GM12878 (cell line): Measurements from ENCODE around the gene PCID2. TPM values are rescaled to one million over a fixed set of nuclear protein-coding genes. Genes with fewer than 3 reads are reported as not detected.

Source experiments
- BACH1 ChIP-seq: fragments of 450-650 bp; IDR thresholded peaks from 2 replicates; pipeline ENCODE4 v1.6.1; 2017; ENCODE audit warnings: mild to moderate bottlenecking, borderline replicate concordance
- BHLHE40 ChIP-seq, 2 experiments: fragments of 450-650 bp in 1 of 2; IDR thresholded peaks; 2 replicates each; pipeline ENCODE4 v1.6.1; 2011 to 2017; ENCODE audit warnings: low read depth in 2 of 2, borderline replicate concordance in 1 of 2, improper control_type of control experiment in 1 of 2, low read length in 1 of 2, mild to moderate bottlenecking in 1 of 2
- EGR1 ChIP-seq, 2 experiments: IDR thresholded peaks; 1 replicate in 1 of 2; 2 replicates in 1 of 2; pipeline ENCODE4 v1.6.1; 2011 to 2012; ENCODE audit warnings: low read depth in 2 of 2, low read length in 2 of 2, borderline replicate concordance in 1 of 2, mild to moderate bottlenecking in 1 of 2, moderate library complexity in 1 of 2
- LARP7 ChIP-seq: fragments of 450-650 bp; IDR thresholded peaks from 2 replicates; pipeline ENCODE4 v1.6.1; 2017; ENCODE audit warnings: mild to moderate bottlenecking
- NKRF ChIP-seq: fragments of 450-650 bp; conservative IDR thresholded peaks from 2 replicates; pipeline ENCODE4 v1.6.1; 2017; ENCODE audit warnings: mild to moderate bottlenecking, moderate library complexity
- NR2C1 ChIP-seq: fragments of 450-650 bp; IDR thresholded peaks from 2 replicates; pipeline ENCODE4 v1.6.1; 2017; ENCODE audit warnings: antibody characterized with exemption, mild to moderate bottlenecking, moderate library complexity
- NR2F1 ChIP-seq: fragments of 450-650 bp; conservative IDR thresholded peaks from 2 replicates; pipeline ENCODE4 v1.6.1; 2017; ENCODE audit warnings: mild to moderate bottlenecking
- POLR2A ChIP-seq: IDR thresholded peaks from 2 replicates; pipeline ENCODE4 v1.6.1; 2011; ENCODE audit warnings: low read depth, mild to moderate bottlenecking, low read length
- RAD51 ChIP-seq: fragments of 450-650 bp; IDR thresholded peaks from 2 replicates; pipeline ENCODE4 v1.6.1; 2016; ENCODE audit warnings: moderate library complexity, mild to moderate bottlenecking, inconsistent platforms
- RELA ChIP-seq: fragments of 450-650 bp; IDR thresholded peaks from 2 replicates; pipeline ENCODE4 v1.8.0; 2014; ENCODE audit warnings: borderline replicate concordance; ENCODE audit not compliant: partially characterized antibody
- TCF12 ChIP-seq: IDR thresholded peaks from 2 replicates; pipeline ENCODE4 v1.6.1; 2011; ENCODE audit warnings: low read depth, mild to moderate bottlenecking, low read length
- TCF7 ChIP-seq: IDR thresholded peaks from 2 replicates; pipeline ENCODE4 v1.6.1; 2014; ENCODE audit warnings: antibody characterized with exemption, borderline replicate concordance
- USF2 ChIP-seq: IDR thresholded peaks from 2 replicates; pipeline ENCODE4 v1.6.1; 2011; ENCODE audit warnings: low read depth, low read length, improper control_type of control experiment, borderline replicate concordance
- polyA plus RNA-seq, 11 experiments: library from polyadenylated mRNA; depleted of rRNA in 4 of 11; unstranded in 6 of 11; stranded (reverse) in 5 of 11; fragments of >200 nt; fragmentation: Nextera tagmentation in 4 of 11; fragmentation: Illumina TruSeq in 1 of 11; extraction: Ambion mirVana in 4 of 11; extraction: Trizol in 1 of 11; gene quantifications; 1 replicate in 1 of 11; 2 replicates in 10 of 11; pipeline versions ENCODE4 v1.2.1 to v1.2.3, GENCODE V29; 2011 to 2016; ENCODE audit warnings: inconsistent platforms in 2 of 11, missing spikeins in 2 of 11, low read depth in 1 of 11
- total RNA-seq, 4 experiments: library from RNA; depleted of rRNA in 3 of 4; stranded (reverse); fragments of >200 nt in 3 of 4; fragmentation: Illumina TruSeq in 1 of 4; extraction: Trizol in 1 of 4; gene quantifications; 2 replicates each; pipeline versions ENCODE4 v1.2.1 to v1.2.3, GENCODE V29; 2013 to 2021

Gene PCID2
- total and polyA plus RNA-seq, 10 of the 15 experiments (the other 5 are each of a cell fraction or from before 2014, with no cell fraction given) = 37.0 to 98.1 (median 58.3) TPM

- TF ChIP-seq NKRF = peak; percentile 89
- peak; percentile 57 for TF ChIP-seq NR2F1
- TF ChIP-seq RAD51 = peak; percentile 88
- TF ChIP-seq EGR1 (IDR thresholded peaks at IDR 0.05; ENCODE audit: borderline replicate concordance in 1 of 2, low read depth in 2 of 2, low read length in 2 of 2) = no peak
- peak; percentile 31; the same call in 1 of the 2 replicates for TF ChIP-seq TCF12
- TF ChIP-seq BHLHE40 (IDR thresholded peaks at IDR 0.05; ENCODE audit: borderline replicate concordance in 1 of 2, low read depth in 2 of 2, low read length in 1 of 2) = peak; percentile 71 to 90; a peak in 3 of 4 replicates
- TF ChIP-seq POLR2A = peak; percentile 71
- TF ChIP-seq NR2C1 = 0 out of 2 replicates have a peak, but pooled peaks have one; percentile 10
- TF ChIP-seq RELA = peak; percentile 12
- no peak for TF ChIP-seq TCF7
- peak; percentile 43; the same call in 1 of the 2 replicates for TF ChIP-seq BACH1
- peak; percentile 43; the same call in 1 of the 2 replicates for TF ChIP-seq USF2
- TF ChIP-seq LARP7 = peak; percentile 86; the same call in 1 of the 2 replicates
These were observed 1.4 kb upstream of the PCID2 start (continued) for GRCh38 chr13:113209759-113210421.
